Stimulated activated naive CD8-positive, alpha-beta T cell treated with anti-CD3 and anti-CD28 coated beads, Interleukin-15, Interleukin-2, amounts not matched to agents 100 ng/mL and 50 ng/mL, for 24 hours (primary cell): ENCODE results near the gene SRGAP3.

Source experiments
- H3K27ac Mint-ChIP-seq: one replicate; pipeline ENCODE4 v1.8.0; 2021; ENCODE audit warnings: mild to moderate bottlenecking, mixed read lengths
- H3K27me3 Mint-ChIP-seq: one replicate; pipeline ENCODE4 v1.8.0; 2021; ENCODE audit warnings: mixed read lengths
- H3K36me3 Mint-ChIP-seq: one replicate; pipeline ENCODE4 v1.8.0; 2021; ENCODE audit warnings: low read depth, mixed read lengths
- H3K4me1 Mint-ChIP-seq: one replicate; pipeline ENCODE4 v1.8.0; 2021; ENCODE audit warnings: low read depth, mixed read lengths
- H3K4me3 Mint-ChIP-seq: one replicate; pipeline ENCODE4 v1.8.0; 2021; ENCODE audit warnings: mild to moderate bottlenecking, mixed read lengths
- H3K9me3 Mint-ChIP-seq: one replicate; pipeline ENCODE4 v1.8.0; 2021; ENCODE audit warnings: mixed read lengths

Gene SRGAP3

GRCh38 chr3:9110316-9110715, 139.1 kb downstream of the SRGAP3 start:
- Mint-ChIP-seq H3K4me1 (no peaks in the 10 kb centered on the region), H3K27me3 (no peaks in the 10 kb centered on the region), H3K36me3 (no peaks in the 10 kb centered on the region), H3K9me3 (no peaks in the 10 kb centered on the region), H3K4me3 (no peak overlapping the region), H3K27ac (no peak overlapping the region)

- no peak overlapping the region for H3K27ac Mint-ChIP-seq
- H3K27me3 Mint-ChIP-seq: no peaks in the 10 kb centered on the region
- no peaks in the 10 kb centered on the region for H3K36me3 Mint-ChIP-seq
- no peaks in the 10 kb centered on the region for H3K9me3 Mint-ChIP-seq
- no peak overlapping the region for H3K4me3 Mint-ChIP-seq
- no peaks in the 10 kb centered on the region for H3K4me1 Mint-ChIP-seq
Measured at GRCh38 chr3:9109568-9109914, 139.9 kb downstream of the SRGAP3 start.

GRCh38 chr3:9108876-9109567, 140.4 kb downstream of the SRGAP3 start:
- no peaks in the 10 kb centered on the region for H3K4me1 Mint-ChIP-seq
- no peaks in the 10 kb centered on the region for H3K36me3 Mint-ChIP-seq
- no peaks in the 10 kb centered on the region for H3K27me3 Mint-ChIP-seq
- no peak overlapping the region for H3K27ac Mint-ChIP-seq
- H3K4me3 Mint-ChIP-seq: no peak overlapping the region
- H3K9me3 Mint-ChIP-seq: no peaks in the 10 kb centered on the region

GRCh38 chr3:9107738-9108137, 141.7 kb downstream of the SRGAP3 start:
- Mint-ChIP-seq H3K4me3 (no peak overlapping the region), H3K27me3 (no peaks in the 10 kb centered on the region), H3K27ac (no peak overlapping the region), H3K9me3 (no peaks in the 10 kb centered on the region), H3K36me3 (no peaks in the 10 kb centered on the region), H3K4me1 (no peaks in the 10 kb centered on the region)

GRCh38 chr3:9105421-9105820, 144.0 kb downstream of the SRGAP3 start:
- Mint-ChIP-seq H3K27me3 (no peaks in the 10 kb centered on the region), H3K27ac (no peak overlapping the region), H3K9me3 (no peaks in the 10 kb centered on the region), H3K36me3 (no peaks in the 10 kb centered on the region), H3K4me3 (no peak overlapping the region), H3K4me1 (no peaks in the 10 kb centered on the region)

GRCh38 chr3:9104121-9104520, 145.3 kb downstream of the SRGAP3 start:
- H3K4me1 Mint-ChIP-seq: no peaks in the 10 kb centered on the region
- no peak overlapping the region for H3K27ac Mint-ChIP-seq
- no peaks in the 10 kb centered on the region for H3K9me3 Mint-ChIP-seq
- H3K4me3 Mint-ChIP-seq: no peak overlapping the region
- no peaks in the 10 kb centered on the region for H3K27me3 Mint-ChIP-seq
- H3K36me3 Mint-ChIP-seq: no peaks in the 10 kb centered on the region

- no peak overlapping the region for H3K27ac Mint-ChIP-seq
- no peak overlapping the region for H3K4me3 Mint-ChIP-seq
- H3K9me3 Mint-ChIP-seq: no peaks in the 10 kb centered on the region
- H3K27me3 Mint-ChIP-seq: no peaks in the 10 kb centered on the region
- H3K36me3 Mint-ChIP-seq: no peaks in the 10 kb centered on the region
- H3K4me1 Mint-ChIP-seq: no peaks in the 10 kb centered on the region
Measured at GRCh38 chr3:9102240-9102981, 147.0 kb downstream of the SRGAP3 start.

GRCh38 chr3:9101286-9101685, 148.2 kb downstream of the SRGAP3 start:
- H3K27me3 Mint-ChIP-seq: no peaks in the 10 kb centered on the region
- H3K4me1 Mint-ChIP-seq: no peaks in the 10 kb centered on the region
- no peaks in the 10 kb centered on the region for H3K36me3 Mint-ChIP-seq
- no peak overlapping the region for H3K27ac Mint-ChIP-seq
- H3K9me3 Mint-ChIP-seq: no peaks in the 10 kb centered on the region
- H3K4me3 Mint-ChIP-seq: no peak overlapping the region

- Mint-ChIP-seq H3K4me1 (no peaks in the 10 kb centered on the region), H3K27ac (no peak overlapping the region), H3K4me3 (no peak overlapping the region), H3K9me3 (no peaks in the 10 kb centered on the region), H3K36me3 (no peaks in the 10 kb centered on the region), H3K27me3 (no peaks in the 10 kb centered on the region)
Measured at GRCh38 chr3:9100513-9100894, 148.9 kb downstream of the SRGAP3 start.

GRCh38 chr3:9099702-9100512, 149.5 kb downstream of the SRGAP3 start:
- Mint-ChIP-seq H3K9me3 (no peaks in the 10 kb centered on the region), H3K27me3 (no peaks in the 10 kb centered on the region), H3K4me1 (no peaks in the 10 kb centered on the region), H3K36me3 (no peaks in the 10 kb centered on the region), H3K27ac (no peak overlapping the region), H3K4me3 (no peak overlapping the region)

- H3K4me1 Mint-ChIP-seq: no peaks in the 10 kb centered on the region
- H3K9me3 Mint-ChIP-seq: no peaks in the 10 kb centered on the region
- H3K27me3 Mint-ChIP-seq: no peaks in the 10 kb centered on the region
- no peak overlapping the region for H3K27ac Mint-ChIP-seq
- no peaks in the 10 kb centered on the region for H3K36me3 Mint-ChIP-seq
- H3K4me3 Mint-ChIP-seq: no peak overlapping the region
Measured at GRCh38 chr3:9098716-9099675, 150.4 kb downstream of the SRGAP3 start.

GRCh38 chr3:9097495-9097894, 152.0 kb downstream of the SRGAP3 start:
- H3K27me3 Mint-ChIP-seq: no peaks in the 10 kb centered on the region
- no peak overlapping the region for H3K4me3 Mint-ChIP-seq
- no peaks in the 10 kb centered on the region for H3K9me3 Mint-ChIP-seq
- H3K4me1 Mint-ChIP-seq: no peaks in the 10 kb centered on the region
- H3K27ac Mint-ChIP-seq: no peak overlapping the region
- H3K36me3 Mint-ChIP-seq: no peaks in the 10 kb centered on the region

GRCh38 chr3:9091486-9092235, 157.8 kb downstream of the SRGAP3 start:
- no peak overlapping the region for H3K27ac Mint-ChIP-seq
- H3K4me1 Mint-ChIP-seq: no peaks in the 10 kb centered on the region
- H3K4me3 Mint-ChIP-seq: no peak overlapping the region
- H3K9me3 Mint-ChIP-seq: no peaks in the 10 kb centered on the region
- H3K36me3 Mint-ChIP-seq: no peaks in the 10 kb centered on the region
- no peaks in the 10 kb centered on the region for H3K27me3 Mint-ChIP-seq
